ENCODE measurements around the gene VAMP1. TPM values are rescaled to one million over a fixed set of nuclear protein-coding genes. Genes with fewer than 3 reads are reported as not detected.

VAMP1 gene
- total and polyA plus RNA-seq, 2 of the 13 experiments (the other 11 are each of a cell fraction or from before 2014, with no cell fraction given), result 2.5 to 7.4 TPM

GRCh38 chr12:6451348-6452244 lies 18.9 kb downstream of the VAMP1 start, which contains the start of gene TAPBPL:
Gene TAPBPL, plus strand, starts transcription at chr12:6452042. Its CDS starts 207 bp downstream, at chr12:6452249.
- ChIA-PET CTCF (ENCODE audit: low intra/inter-chr PET ratio, low total read pairs) (no interaction called here), POLR2A (interaction anchor here (0.8 to 4.0 kb wide), 29 partner anchors 8 to 238 kb away, joined by 3 to 68 read pairs (median 6); partner anchors contain the start of genes GAPDH, LTBR, MRPL51 and SCNN1A)
- peak within 1 kb of the TSS; percentile 95 for H3K4me2 ChIP-seq (ENCODE audit: low read depth, low read length)
- ATAC-seq (peak; percentile 94), DNase-seq (ENCODE audit: low spot score) (peak; percentile 89), FAIRE-seq (peak; percentile 92)
- H3K79me2 ChIP-seq (ENCODE audit: insufficient read depth, low read length), result peaks cover 4% of the 10 kb centered on the region
- no peaks in the 10 kb centered on the region; a peak in 1 of 5 replicates for H3K27me3 ChIP-seq (ENCODE audit: control insufficient read depth in 1 of 2, insufficient read depth in 2 of 2, low read length in 2 of 2)
- peak within 1 kb of the TSS; percentile 39 for H2AFZ ChIP-seq (ENCODE audit: low read length)
- peak within 1 kb of the TSS; percentile 88 for H3K9ac ChIP-seq (ENCODE audit: insufficient read depth, low read depth, low read length)
- in situ Hi-C loops (cut with HindIII; ENCODE audit: extremely low pct_ligation_motif_present, low pct_unique_long_range_greater_than_20kb) (loop anchor here (25.0 kb wide), 1 partner anchor 389 kb away; no protein-coding TSS in a partner anchor), intact Hi-C loops (cut with micrococcal nuclease; ENCODE audit: unreplicated experiment) (no loop called here)
- H3K27ac ChIP-seq (ENCODE audit: extremely low read length, insufficient read depth, low read length), result peak within 1 kb of the TSS; percentile 90
- 1% methylated on average over 17 of the region's 27 CpGs for WGBS (ENCODE audit: low lambda C conversion rate)
- H3K4me1 ChIP-seq (ENCODE audit: insufficient read depth, low read length), result peaks cover 34% of the 10 kb centered on the region
- peak within 1 kb of the TSS; percentile 87 to 94 (median 90) for H3K4me3 ChIP-seq (replicated peaks in 1 of 3; ENCODE audit: insufficient read depth in 1 of 3, low read depth in 2 of 3, low read length in 3 of 3)
- no peaks in the 10 kb centered on the region for H3K9me3 ChIP-seq (ENCODE audit: low read length)
- BruUV-seq (replicated peaks), result TSS peak; percentile 81
- peaks cover 0 to 5% of the 10 kb centered on the region in 2 experiments; a peak in 3 of 5 replicates for H3K36me3 ChIP-seq (replicated peaks in 1 of 2; ENCODE audit: control insufficient read depth in 1 of 2, insufficient read depth in 2 of 2, low read length in 2 of 2)
- H4K20me1 ChIP-seq (ENCODE audit: insufficient read depth, low read length), result no peaks in the 10 kb centered on the region
- TF ChIP-seq AGO2 (optimal IDR thresholded peaks at IDR 0.05; ENCODE audit: low read depth, low read length) (peak; percentile 72), ZNF598 (CRISPR knock-in tag; IDR thresholded peaks at IDR 0.05; ENCODE audit: borderline replicate concordance) (peak; percentile 75; the same call in 1 of the 2 replicates), RARA (CRISPR knock-in tag; IDR thresholded peaks at IDR 0.05) (no peak; the same call in 1 of the 2 replicates), NFIC (IDR thresholded peaks at IDR 0.05; ENCODE audit: low read length) (no peak), THAP11 (CRISPR knock-in tag; IDR thresholded peaks at IDR 0.05) (peak; percentile 46; the same call in 1 of the 2 replicates), IKZF1 (IDR thresholded peaks at IDR 0.05) (no peak), JUN (CRISPR knock-in tag; IDR thresholded peaks at IDR 0.05) (no peak), MAF1 (CRISPR knock-in tag; IDR thresholded peaks at IDR 0.05; ENCODE audit: borderline replicate concordance) (0 out of 2 replicates have a peak, but pooled peaks have one; percentile 16), RARG (CRISPR knock-in tag; IDR thresholded peaks at IDR 0.05; ENCODE audit: low read depth) (no peak), ZNF44 (CRISPR knock-in tag; IDR thresholded peaks at IDR 0.05) (no peak; the same call in 1 of the 2 replicates), ZNF83 (CRISPR knock-in tag; IDR thresholded peaks at IDR 0.05; ENCODE audit: borderline replicate concordance) (no peak), NFATC3 (CRISPR knock-in tag; IDR thresholded peaks at IDR 0.05) (no peak), PCBP2 (optimal IDR thresholded peaks at IDR 0.05; ENCODE audit: low read depth, low read length, poor library complexity, severe bottlenecking) (no peak), RFX5 (IDR thresholded peaks at IDR 0.05; ENCODE audit: low read depth, low read length) (no peak), FOXM1 (CRISPR knock-in tag; IDR thresholded peaks at IDR 0.05) (no peak), ARNT (IDR thresholded peaks at IDR 0.05) (no peak), SIN3B (IDR thresholded peaks at IDR 0.05; ENCODE audit: low read length) (no peak), TMF1 (CRISPR knock-in tag; IDR thresholded peaks at IDR 0.05; ENCODE audit: low read depth) (0 out of 2 replicates have a peak, but pooled peaks have one; percentile 50)
- TF ChIP-seq, protein P1, sequence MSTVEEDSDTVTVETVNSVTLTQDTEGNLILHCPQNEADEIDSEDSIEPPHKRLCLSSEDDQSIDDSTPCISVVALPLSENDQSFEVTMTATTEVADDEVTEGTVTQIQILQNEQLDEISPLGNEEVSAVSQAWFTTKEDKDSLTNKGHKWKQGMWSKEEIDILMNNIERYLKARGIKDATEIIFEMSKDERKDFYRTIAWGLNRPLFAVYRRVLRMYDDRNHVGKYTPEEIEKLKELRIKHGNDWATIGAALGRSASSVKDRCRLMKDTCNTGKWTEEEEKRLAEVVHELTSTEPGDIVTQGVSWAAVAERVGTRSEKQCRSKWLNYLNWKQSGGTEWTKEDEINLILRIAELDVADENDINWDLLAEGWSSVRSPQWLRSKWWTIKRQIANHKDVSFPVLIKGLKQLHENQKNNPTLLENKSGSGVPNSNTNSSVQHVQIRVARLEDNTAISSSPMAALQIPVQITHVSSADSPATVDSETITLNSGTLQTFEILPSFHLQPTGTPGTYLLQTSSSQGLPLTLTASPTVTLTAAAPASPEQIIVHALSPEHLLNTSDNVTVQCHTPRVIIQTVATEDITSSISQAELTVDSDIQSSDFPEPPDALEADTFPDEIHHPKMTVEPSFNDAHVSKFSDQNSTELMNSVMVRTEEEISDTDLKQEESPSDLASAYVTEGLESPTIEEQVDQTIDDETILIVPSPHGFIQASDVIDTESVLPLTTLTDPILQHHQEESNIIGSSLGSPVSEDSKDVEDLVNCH (CRISPR knock-in tag; IDR thresholded peaks at IDR 0.05), result no peak
- TF ChIP-seq, protein P2, sequence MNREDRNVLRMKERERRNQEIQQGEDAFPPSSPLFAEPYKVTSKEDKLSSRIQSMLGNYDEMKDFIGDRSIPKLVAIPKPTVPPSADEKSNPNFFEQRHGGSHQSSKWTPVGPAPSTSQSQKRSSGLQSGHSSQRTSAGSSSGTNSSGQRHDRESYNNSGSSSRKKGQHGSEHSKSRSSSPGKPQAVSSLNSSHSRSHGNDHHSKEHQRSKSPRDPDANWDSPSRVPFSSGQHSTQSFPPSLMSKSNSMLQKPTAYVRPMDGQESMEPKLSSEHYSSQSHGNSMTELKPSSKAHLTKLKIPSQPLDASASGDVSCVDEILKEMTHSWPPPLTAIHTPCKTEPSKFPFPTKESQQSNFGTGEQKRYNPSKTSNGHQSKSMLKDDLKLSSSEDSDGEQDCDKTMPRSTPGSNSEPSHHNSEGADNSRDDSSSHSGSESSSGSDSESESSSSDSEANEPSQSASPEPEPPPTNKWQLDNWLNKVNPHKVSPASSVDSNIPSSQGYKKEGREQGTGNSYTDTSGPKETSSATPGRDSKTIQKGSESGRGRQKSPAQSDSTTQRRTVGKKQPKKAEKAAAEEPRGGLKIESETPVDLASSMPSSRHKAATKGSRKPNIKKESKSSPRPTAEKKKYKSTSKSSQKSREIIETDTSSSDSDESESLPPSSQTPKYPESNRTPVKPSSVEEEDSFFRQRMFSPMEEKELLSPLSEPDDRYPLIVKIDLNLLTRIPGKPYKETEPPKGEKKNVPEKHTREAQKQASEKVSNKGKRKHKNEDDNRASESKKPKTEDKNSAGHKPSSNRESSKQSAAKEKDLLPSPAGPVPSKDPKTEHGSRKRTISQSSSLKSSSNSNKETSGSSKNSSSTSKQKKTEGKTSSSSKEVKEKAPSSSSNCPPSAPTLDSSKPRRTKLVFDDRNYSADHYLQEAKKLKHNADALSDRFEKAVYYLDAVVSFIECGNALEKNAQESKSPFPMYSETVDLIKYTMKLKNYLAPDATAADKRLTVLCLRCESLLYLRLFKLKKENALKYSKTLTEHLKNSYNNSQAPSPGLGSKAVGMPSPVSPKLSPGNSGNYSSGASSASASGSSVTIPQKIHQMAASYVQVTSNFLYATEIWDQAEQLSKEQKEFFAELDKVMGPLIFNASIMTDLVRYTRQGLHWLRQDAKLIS (CRISPR knock-in tag; IDR thresholded peaks at IDR 0.05), result no peak
